CD4-positive, CD25-positive, alpha-beta regulatory T cell (primary cell): Measurements from ENCODE around the gene ABLIM3. TPM values are rescaled to one million over a fixed set of nuclear protein-coding genes. Genes with fewer than 3 reads are reported as not detected.

Experiments
- ATAC-seq, 2 donors: fragments of 150-1000 bp; cut with Tn5 transposase; one replicate each; pipeline ENCODE4 v1.10.0; 2021; ENCODE audit warnings: low read depth in 2 of 2, moderate number of reproducible peaks in 2 of 2, moderate library complexity in 1 of 2
- DNase-seq, 3 donors: peaks; one replicate each; pipeline versions ENCODE4 v3.0.0 to v3.0.0-alpha.2; 2012 to 2022; ENCODE audit warnings: mixed read lengths in 1 of 3
- H3K27ac ChIP-seq: one replicate; pipeline ENCODE4 v1.7.0; 2013; ENCODE audit warnings: mild to moderate bottlenecking, low read length; ENCODE audit not compliant: insufficient read depth, poor library complexity, severe bottlenecking
- H3K27me3 ChIP-seq: one replicate; pipeline ENCODE4 v1.7.0; 2013; ENCODE audit warnings: low read length; ENCODE audit not compliant: control insufficient read depth, insufficient read depth
- H3K36me3 ChIP-seq: one replicate; pipeline ENCODE4 v1.7.0; 2013; ENCODE audit warnings: mild to moderate bottlenecking, low read length, moderate library complexity; ENCODE audit not compliant: control insufficient read depth, insufficient read depth
- H3K4me1 ChIP-seq: 2 replicates; pipeline ENCODE4 v1.7.0; 2013; ENCODE audit warnings: mild to moderate bottlenecking, low read length; ENCODE audit not compliant: insufficient read depth, control insufficient read depth, poor library complexity, severe bottlenecking
- H3K4me3 ChIP-seq: one replicate; pipeline ENCODE4 v1.7.0; 2013; ENCODE audit warnings: low read depth, mild to moderate bottlenecking, low read length, moderate library complexity
- H3K9me3 ChIP-seq, 2 experiments: 1 replicate in 1 of 2; 2 replicates in 1 of 2; pipeline ENCODE4 v1.7.0; 2013; ENCODE audit warnings: low read length in 2 of 2, mild to moderate bottlenecking in 1 of 2, moderate library complexity in 1 of 2; ENCODE audit not compliant: control insufficient read depth in 2 of 2
- H3K27ac Mint-ChIP-seq, 3 donors: one replicate each; pipeline ENCODE4 v1.8.0; 2020 to 2022; ENCODE audit warnings: mild to moderate bottlenecking in 3 of 3, mixed read lengths in 3 of 3, moderate library complexity in 2 of 3
- H3K27me3 Mint-ChIP-seq: one replicate; pipeline ENCODE4 v1.8.0; 2022; ENCODE audit warnings: mild to moderate bottlenecking, mixed read lengths
- H3K36me3 Mint-ChIP-seq: one replicate; pipeline ENCODE4 v1.8.0; 2020; ENCODE audit warnings: mixed read lengths
- H3K4me1 Mint-ChIP-seq, 4 donors: one replicate each; pipeline ENCODE4 v1.8.0; 2020 to 2022; ENCODE audit warnings: mixed read lengths in 4 of 4, mild to moderate bottlenecking in 1 of 4
- H3K4me3 Mint-ChIP-seq, 4 donors: one replicate each; pipeline ENCODE4 v1.8.0; 2020 to 2022; ENCODE audit warnings: mild to moderate bottlenecking in 4 of 4, mixed read lengths in 4 of 4, moderate library complexity in 3 of 4
- H3K9me3 Mint-ChIP-seq, 7 donors: one replicate each; pipeline ENCODE4 v1.8.0; 2020 to 2022; ENCODE audit warnings: mixed read lengths in 7 of 7, mild to moderate bottlenecking in 3 of 7, moderate library complexity in 2 of 7
- polyA plus RNA-seq, 4 donors: library from polyadenylated mRNA; unstranded; fragments of 300-500 nt; fragmentation: Illumina TruSeq; gene quantifications; one replicate each; pipeline ENCODE4 v1.2.3, GENCODE V29; 2021
- total RNA-seq: library from RNA; stranded (reverse); gene quantifications from one replicate; pipeline ENCODE4 v1.2.3, GENCODE V29; 2022

Gene ABLIM3
- total RNA-seq (1.8 TPM), polyA plus RNA-seq (under 1 TPM in 2 of 4 donors, not detected in 2; 0.29 to 0.44 TPM)

GRCh38 chr5:149141224-149141956 lies at the start of gene ABLIM3:
ABLIM3 (plus strand) TSS chr5:149141493; CDS start chr5:149142096, 603 bp downstream.
- Mint-ChIP-seq H3K4me3 (peak within 1 kb of the TSS; percentile 29 to 76 (median 65)), H3K4me1 (peaks cover 0 to 4% (median under 1%) of the 10 kb centered on the region in 4 donors), H3K36me3 (no peaks in the 10 kb centered on the region), H3K27ac (no peak within 1 kb of the TSS), H3K27me3 (peaks cover 55% of the 10 kb centered on the region), H3K9me3 (peaks cover 0 to 9% (median 0%) of the 10 kb centered on the region in 7 donors)
- Histone ChIP-seq H3K27ac (no peak within 1 kb of the TSS), H3K36me3 (no peaks in the 10 kb centered on the region), H3K4me1 (peaks cover 10% of the 10 kb centered on the region), H3K27me3 (peaks cover 8% of the 10 kb centered on the region), H3K4me3 (no peak within 1 kb of the TSS), H3K9me3 (no peaks in the 10 kb centered on the region)
- peak; percentile 87 to 92 for ATAC-seq
- DNase-seq: peak; percentile 44 to 65 (median 46)

GRCh38 chr5:149093625-149094024 lies 47.7 kb upstream of the ABLIM3 start:
- H3K9me3 ChIP-seq: peaks cover 6 to 8% of the 10 kb centered on the region in 2 experiments
- peaks cover 0 to 34% (median 14%) of the 10 kb centered on the region in 7 donors for H3K9me3 Mint-ChIP-seq
- DNase-seq: no peak

GRCh38 chr5:149094996-149095395 lies 46.3 kb upstream of the ABLIM3 start:
- Histone ChIP-seq H3K9me3 (peaks cover 15% of the 10 kb centered on the region in 2 experiments), H3K27ac (no peak overlapping the region), H3K36me3 (no peaks in the 10 kb centered on the region), H3K27me3 (peaks cover 3% of the 10 kb centered on the region), H3K4me1 (no peaks in the 10 kb centered on the region), H3K4me3 (no peak overlapping the region)
- no peak overlapping the region for H3K4me3 Mint-ChIP-seq
- peaks cover 10% of the 10 kb centered on the region for H3K27me3 Mint-ChIP-seq
- peaks cover 0 to 47% (median 20%) of the 10 kb centered on the region in 7 donors for H3K9me3 Mint-ChIP-seq
- H3K27ac Mint-ChIP-seq: no peak overlapping the region
- no peak for DNase-seq
- ATAC-seq: no peak
- H3K36me3 Mint-ChIP-seq: no peaks in the 10 kb centered on the region
- H3K4me1 Mint-ChIP-seq: no peaks in the 10 kb centered on the region

More at GRCh38 chr5:149093625-149094024, 47.7 kb upstream of the ABLIM3 start:
- no peak for ATAC-seq
- no peak overlapping the region for H3K27ac ChIP-seq
- Mint-ChIP-seq H3K4me1 (no peaks in the 10 kb centered on the region), H3K36me3 (no peaks in the 10 kb centered on the region), H3K27me3 (peaks cover 10% of the 10 kb centered on the region), H3K4me3 (no peak overlapping the region), H3K27ac (no peak overlapping the region)
- no peaks in the 10 kb centered on the region for H3K36me3 ChIP-seq
- peaks cover 3% of the 10 kb centered on the region for H3K27me3 ChIP-seq
- no peaks in the 10 kb centered on the region for H3K4me1 ChIP-seq
- no peak overlapping the region for H3K4me3 ChIP-seq

GRCh38 chr5:149099920-149100319 lies 41.4 kb upstream of the ABLIM3 start:
- no peak for ATAC-seq
- no peak overlapping the region for H3K4me3 ChIP-seq
- Mint-ChIP-seq H3K27me3 (peaks cover 23% of the 10 kb centered on the region), H3K36me3 (no peaks in the 10 kb centered on the region), H3K4me1 (no peaks in the 10 kb centered on the region), H3K27ac (no peak overlapping the region), H3K9me3 (peaks cover 2 to 51% (median 20%) of the 10 kb centered on the region in 7 donors), H3K4me3 (no peak overlapping the region)
- H3K9me3 ChIP-seq: peaks cover 24 to 26% of the 10 kb centered on the region in 2 experiments
- H3K36me3 ChIP-seq: no peaks in the 10 kb centered on the region
- no peak overlapping the region for H3K27ac ChIP-seq
- DNase-seq: peak in 1 of 3 donors; percentile 18
- H3K4me1 ChIP-seq: no peaks in the 10 kb centered on the region
- H3K27me3 ChIP-seq: peaks cover 5% of the 10 kb centered on the region

- Histone ChIP-seq H3K27me3 (peaks cover 5% of the 10 kb centered on the region), H3K27ac (no peak overlapping the region), H3K4me3 (no peak overlapping the region), H3K9me3 (peaks cover 24 to 26% of the 10 kb centered on the region in 2 experiments), H3K4me1 (no peaks in the 10 kb centered on the region), H3K36me3 (no peaks in the 10 kb centered on the region)
- no peak for DNase-seq
- Mint-ChIP-seq H3K9me3 (peaks cover 2 to 50% (median 20%) of the 10 kb centered on the region in 7 donors), H3K4me1 (no peaks in the 10 kb centered on the region), H3K27me3 (peaks cover 23% of the 10 kb centered on the region), H3K27ac (no peak overlapping the region), H3K4me3 (no peak overlapping the region), H3K36me3 (no peaks in the 10 kb centered on the region)
- no peak for ATAC-seq
Observed at GRCh38 chr5:149100331-149100730, 41.0 kb upstream of the ABLIM3 start.

- H3K9me3 Mint-ChIP-seq: no peaks in the 10 kb centered on the region
- Histone ChIP-seq H3K27me3 (peaks cover 3% of the 10 kb centered on the region), H3K27ac (no peak overlapping the region), H3K4me1 (no peaks in the 10 kb centered on the region), H3K36me3 (no peaks in the 10 kb centered on the region), H3K9me3 (no peaks in the 10 kb centered on the region), H3K4me3 (no peak overlapping the region)
- no peaks in the 10 kb centered on the region for H3K36me3 Mint-ChIP-seq
- H3K4me3 Mint-ChIP-seq: no peak overlapping the region
- peaks cover 0 to 1% (median 0%) of the 10 kb centered on the region in 4 donors for H3K4me1 Mint-ChIP-seq
- ATAC-seq (no peak), DNase-seq (no peak)
- no peak overlapping the region for H3K27ac Mint-ChIP-seq
- H3K27me3 Mint-ChIP-seq: peaks cover 8% of the 10 kb centered on the region
Observed at GRCh38 chr5:149108651-149109280, 32.5 kb upstream of the ABLIM3 start.

- no peaks in the 10 kb centered on the region for H3K36me3 Mint-ChIP-seq
- H3K4me3 Mint-ChIP-seq: no peak overlapping the region
- Histone ChIP-seq H3K4me1 (no peaks in the 10 kb centered on the region), H3K4me3 (no peak overlapping the region), H3K9me3 (no peaks in the 10 kb centered on the region), H3K27ac (no peak overlapping the region), H3K36me3 (no peaks in the 10 kb centered on the region), H3K27me3 (peaks cover 3% of the 10 kb centered on the region)
- H3K27me3 Mint-ChIP-seq: peaks cover 19% of the 10 kb centered on the region
- H3K9me3 Mint-ChIP-seq: no peaks in the 10 kb centered on the region
- H3K4me1 Mint-ChIP-seq: peaks cover 0 to 2% (median 0%) of the 10 kb centered on the region in 4 donors
- no peak for ATAC-seq
- DNase-seq: no peak
- H3K27ac Mint-ChIP-seq: no peak overlapping the region
Observed at GRCh38 chr5:149110406-149110805, 30.9 kb upstream of the ABLIM3 start.
